HG03469 (cell line): ENCODE measurements around the gene MAST4.

Experiments
- ATAC-seq: cut with Tn5 transposase; IDR thresholded peaks from one replicate; pipeline ENCODE4 v1.9.1; 2021; ENCODE audit warnings: mild to moderate bottlenecking, moderate library complexity, moderate number of reproducible peaks; ENCODE audit not compliant: unreplicated experiment

MAST4 gene

GRCh38 chr5:67009028-67009427, 412.8 kb downstream of the MAST4 start:
- no peak for ATAC-seq

GRCh38 chr5:67010684-67011409, 414.7 kb downstream of the MAST4 start:
- ATAC-seq: no peak

DNA sequence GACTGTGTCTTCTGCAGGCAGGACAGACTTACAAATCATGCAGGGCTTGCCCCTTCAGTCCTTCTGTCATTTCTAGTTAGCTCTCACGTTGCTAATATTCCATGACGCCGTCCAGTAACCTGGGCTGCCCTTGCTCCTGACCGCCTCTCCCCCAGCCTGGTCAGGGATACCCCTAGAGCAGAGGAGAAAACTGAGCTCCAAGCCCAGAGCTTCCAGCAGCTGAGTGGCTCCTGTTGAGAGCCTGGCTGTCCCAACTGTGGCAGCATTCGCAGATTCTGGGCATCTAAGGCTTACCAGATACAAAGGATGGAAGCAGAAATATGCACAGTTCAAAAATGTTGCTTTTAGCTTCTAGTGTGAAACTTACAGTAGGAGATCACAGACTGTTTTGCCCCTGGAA, 415.2 kb downstream of the MAST4 start:
- no peak for ATAC-seq

GRCh38 chr5:67012171-67012570, 416.0 kb downstream of the MAST4 start:
- no peak for ATAC-seq

- no peak for ATAC-seq
These were observed 417.5 kb downstream of the MAST4 start for GRCh38 chr5:67013719-67014118.

- no peak for ATAC-seq
These were observed 418.0 kb downstream of the MAST4 start for GRCh38 chr5:67014191-67014590.

- ATAC-seq: no peak
These were observed 418.8 kb downstream of the MAST4 start for GRCh38 chr5:67014957-67015400.

GRCh38 chr5:67015541-67016191, 419.5 kb downstream of the MAST4 start:
- no peak for ATAC-seq

- no peak for ATAC-seq
These were observed 423.1 kb downstream of the MAST4 start for GRCh38 chr5:67019065-67019845.

GRCh38 chr5:67020096-67020615, 424.0 kb downstream of the MAST4 start:
- no peak for ATAC-seq

- no peak for ATAC-seq
These were observed 424.8 kb downstream of the MAST4 start for GRCh38 chr5:67021031-67021430.

DNA sequence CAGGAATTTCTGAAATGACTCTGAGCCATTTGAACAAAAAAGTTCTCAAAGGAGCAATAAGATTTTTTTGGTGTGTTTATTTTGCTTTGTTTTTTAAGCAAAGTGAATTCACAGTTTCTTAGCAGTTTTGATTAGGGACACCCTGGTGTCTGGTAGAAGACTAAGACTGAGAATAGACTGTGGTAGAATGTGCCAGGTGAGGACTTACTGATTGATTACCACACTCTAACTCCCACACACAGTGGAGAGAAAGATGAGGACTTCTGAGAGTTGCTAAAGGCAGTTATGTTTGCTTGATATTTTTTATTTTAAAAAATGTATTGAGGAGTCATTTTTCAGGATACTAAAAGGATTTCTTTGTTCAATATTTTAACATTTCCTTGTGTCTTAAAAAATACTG, 425.3 kb downstream of the MAST4 start:
- ATAC-seq: peak; percentile 58

DNA sequence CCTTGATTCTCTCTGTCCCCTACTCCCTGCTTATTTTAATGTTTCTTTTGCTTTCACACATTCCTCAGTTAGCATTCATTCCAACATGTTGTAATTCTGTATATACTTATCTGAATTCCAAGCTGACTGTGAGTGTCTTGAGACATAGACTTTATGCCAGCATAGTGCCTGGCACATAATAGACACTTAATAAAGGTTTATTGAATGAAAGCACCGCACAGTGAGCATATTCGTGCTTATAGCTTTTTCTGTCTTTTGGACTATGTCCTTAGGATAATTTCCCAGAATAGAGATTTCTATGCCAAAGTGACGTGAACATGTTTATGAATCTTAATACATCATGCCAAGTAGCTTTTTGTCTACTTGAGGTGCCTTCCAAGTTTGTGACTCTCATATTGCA, 425.8 kb downstream of the MAST4 start:
- no peak for ATAC-seq

GRCh38 chr5:67025457-67025856, 429.3 kb downstream of the MAST4 start:
- ATAC-seq: no peak

DNA sequence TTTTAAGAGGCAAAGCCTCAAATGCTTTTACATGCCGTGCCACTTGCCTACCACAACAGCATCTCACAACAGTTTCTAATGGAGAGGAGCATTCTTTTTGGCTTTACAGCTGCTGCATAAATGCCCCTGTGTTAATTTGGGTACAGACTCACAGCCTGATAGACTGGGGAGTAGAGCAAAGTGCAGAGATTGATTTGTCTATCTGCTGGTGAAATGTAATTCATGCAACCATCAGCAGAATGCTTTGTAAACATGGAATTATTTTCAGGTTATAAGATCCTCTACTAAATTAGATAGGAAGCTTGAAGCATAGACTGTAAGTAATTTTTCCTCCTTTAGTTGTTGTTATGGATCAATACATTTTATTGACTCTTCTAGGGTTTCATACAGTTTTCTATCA, 430.1 kb downstream of the MAST4 start:
- ATAC-seq: no peak

DNA sequence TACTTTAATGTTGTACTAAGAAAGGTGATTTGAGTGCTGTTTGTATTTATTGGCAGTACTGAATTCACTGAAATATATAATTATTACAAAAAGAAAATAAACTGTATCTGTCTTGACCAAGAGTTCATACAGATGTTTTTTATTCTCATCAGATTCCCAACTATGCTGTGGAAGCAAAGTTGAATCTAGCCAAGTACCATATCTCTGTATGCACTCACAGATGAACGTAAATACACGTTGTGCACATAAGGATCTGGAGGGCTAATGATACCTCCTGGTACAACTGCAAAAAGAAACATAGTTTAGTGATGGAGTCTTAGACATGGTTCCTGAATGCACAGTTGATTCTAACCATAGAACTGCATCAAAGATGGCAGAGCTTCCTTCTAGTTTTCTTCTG, 431.0 kb downstream of the MAST4 start:
- no peak for ATAC-seq

- no peak for ATAC-seq
These were observed 432.2 kb downstream of the MAST4 start for GRCh38 chr5:67028371-67028770.

DNA sequence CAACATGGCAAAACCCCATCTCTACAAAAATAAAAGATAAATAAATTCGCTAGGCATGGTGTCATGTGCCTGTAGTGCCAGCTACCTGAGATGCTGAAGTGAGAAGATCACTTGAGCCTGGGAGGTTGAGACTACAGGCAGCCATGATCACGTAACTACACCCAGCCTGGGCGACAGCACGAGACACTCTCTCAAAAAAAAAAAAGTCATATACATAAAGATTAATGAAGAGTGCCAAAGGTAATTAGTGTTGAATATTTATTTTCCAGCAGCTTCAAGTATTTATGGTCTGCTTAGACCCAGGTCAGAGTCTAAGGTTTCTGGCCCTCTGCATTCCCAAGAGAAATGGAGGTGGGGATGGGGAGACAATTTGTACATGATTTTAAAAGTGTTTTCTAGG, 432.7 kb downstream of the MAST4 start:
- ATAC-seq: no peak

DNA sequence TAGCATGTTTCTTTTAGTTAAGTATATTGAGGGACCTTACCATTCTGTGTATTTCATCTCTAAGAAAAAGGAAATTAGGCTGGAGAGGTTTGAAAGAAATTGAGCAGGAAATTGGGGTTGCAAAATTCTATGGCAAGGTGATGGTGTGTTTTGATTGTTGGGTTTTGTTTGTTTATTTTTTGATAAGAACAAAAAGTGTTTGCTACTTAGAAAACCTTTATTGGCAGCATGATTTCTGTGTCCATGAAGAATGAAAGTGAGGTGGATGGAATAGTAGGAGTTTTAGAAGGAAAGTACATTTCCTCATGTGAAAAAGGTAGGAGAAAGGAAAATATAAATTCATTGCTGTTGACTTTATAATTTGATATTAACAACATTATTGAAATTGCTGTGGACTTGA, 433.3 kb downstream of the MAST4 start:
- ATAC-seq: no peak

DNA sequence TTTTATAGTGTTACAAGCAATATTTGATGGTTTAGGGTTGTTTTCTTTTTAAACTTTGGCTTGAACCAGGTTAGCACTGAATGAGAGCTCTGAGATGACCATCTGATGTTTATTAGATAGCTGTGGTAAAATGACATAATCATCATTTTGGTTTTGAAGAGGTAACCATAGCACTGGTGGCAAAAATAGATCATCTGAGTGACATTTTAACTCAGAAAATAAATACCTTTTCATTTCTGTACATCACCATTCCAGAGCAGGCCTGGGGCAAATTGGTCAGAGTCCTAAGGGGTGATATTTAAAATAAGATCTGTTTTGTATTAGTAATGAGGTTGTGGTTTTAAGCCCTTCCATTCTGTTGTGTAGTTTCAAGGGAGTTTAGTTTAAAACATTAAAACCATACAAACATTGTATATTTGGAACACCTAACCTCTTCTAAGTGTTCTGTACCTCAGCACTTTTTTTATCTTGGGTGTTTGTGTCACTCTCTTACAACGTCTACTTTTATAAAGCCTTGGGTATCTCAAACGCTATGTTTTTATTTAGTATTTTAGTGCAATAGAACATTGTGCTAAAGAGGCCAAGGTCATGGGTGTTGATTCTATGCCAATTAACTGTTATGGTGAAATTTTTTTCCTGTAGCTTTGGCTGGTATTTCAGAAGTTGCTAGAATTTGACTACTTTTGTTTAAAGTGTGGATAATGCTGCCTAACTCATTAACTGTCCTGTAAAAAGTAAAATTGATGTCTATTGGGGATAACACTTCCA, 434.3 kb downstream of the MAST4 start:
- no peak for ATAC-seq

- ATAC-seq: no peak
These were observed 434.9 kb downstream of the MAST4 start for GRCh38 chr5:67031057-67031443.
